HepG2 (cell line): ENCODE results near the gene NDUFB10. TPM values are rescaled to one million over a fixed set of nuclear protein-coding genes. Genes with fewer than 3 reads are reported as not detected.

ENCODE experiments used
- ARID2 ChIP-seq: sonication (generic); formaldehyde crosslinking; IDR thresholded peaks from 2 replicates; pipeline ENCODE4 v1.8.1; 2022; ENCODE audit warnings: mild to moderate bottlenecking, missing genetic modification reagents, borderline replicate concordance
- ATM ChIP-seq: fragments of 450-650 bp; IDR thresholded peaks from 2 replicates; pipeline ENCODE4 v1.7.1; 2017; ENCODE audit warnings: mild to moderate bottlenecking, borderline replicate concordance
- BRD4 ChIP-seq: sonication (generic); formaldehyde crosslinking; IDR thresholded peaks from 2 replicates; pipeline ENCODE4 v1.4.0; 2020; ENCODE audit warnings: missing genetic modification reagents
- DDIT3 ChIP-seq: sonication (generic); formaldehyde crosslinking; IDR thresholded peaks from 2 replicates; pipeline ENCODE4 v1.4.0; 2020; ENCODE audit warnings: mild to moderate bottlenecking, missing genetic modification reagents
- EP300 ChIP-seq, 3 experiments: sonication (generic) in 1 of 3; formaldehyde crosslinking in 1 of 3; IDR thresholded peaks; 2 replicates each; pipeline versions ENCODE4 v1.5.1 to v1.6.1; 2011 to 2020; ENCODE audit warnings: low read depth in 2 of 3, low read length in 2 of 3, borderline replicate concordance in 1 of 3, improper control_type of control experiment in 1 of 3, mild to moderate bottlenecking in 1 of 3, missing genetic modification reagents in 1 of 3, moderate library complexity in 1 of 3
- FOXO1 ChIP-seq: sonication (generic); formaldehyde crosslinking; IDR thresholded peaks from 2 replicates; pipeline ENCODE4 v1.4.0; 2020; ENCODE audit warnings: missing genetic modification reagents
- GMEB2 ChIP-seq: IDR thresholded peaks from 2 replicates; pipeline ENCODE4 v1.6.1; 2016; ENCODE audit warnings: missing biosample characterization, missing genetic modification reagents, low read depth
- HOXA5 ChIP-seq: sonication (generic); formaldehyde crosslinking; IDR thresholded peaks from 2 replicates; pipeline ENCODE4 v1.4.0; 2020; ENCODE audit warnings: missing genetic modification reagents
- KDM5A ChIP-seq: fragments of 200-600 bp; sonication (generic); IDR thresholded peaks from 2 replicates; pipeline ENCODE4 v1.7.0; 2018; ENCODE audit warnings: antibody characterized with exemption, mild to moderate bottlenecking, low read length, borderline replicate concordance
- KDM6A ChIP-seq: IDR thresholded peaks from 2 replicates; pipeline ENCODE4 v1.6.1; 2016; ENCODE audit warnings: low read depth
- RELA ChIP-seq: sonication (generic); formaldehyde crosslinking; IDR thresholded peaks from 2 replicates; pipeline ENCODE4 v1.4.0; 2020; ENCODE audit warnings: missing genetic modification reagents
- XBP1 ChIP-seq: sonication (generic); formaldehyde crosslinking; IDR thresholded peaks from 2 replicates; pipeline ENCODE4 v1.5.0; 2020; ENCODE audit warnings: missing genetic modification reagents
- XRCC5 ChIP-seq: fragments of 200-400 bp; formaldehyde crosslinking; optimal IDR thresholded peaks from 2 replicates; pipeline ENCODE3; 2017; ENCODE audit warnings: mild to moderate bottlenecking, low read length
- ZHX2 ChIP-seq, 2 experiments: sonication (generic) in 1 of 2; formaldehyde crosslinking in 1 of 2; IDR thresholded peaks; 2 replicates each; pipeline versions ENCODE4 v1.6.1 to v1.9.0; 2014 to 2022; ENCODE audit warnings: antibody characterized with exemption in 1 of 2, borderline replicate concordance in 1 of 2, inconsistent platforms in 1 of 2, low read depth in 1 of 2, missing genetic modification reagents in 1 of 2
- ZKSCAN1 ChIP-seq: fragments of 150-350 bp; IDR thresholded peaks from 2 replicates; pipeline ENCODE4 v1.6.1; 2014; ENCODE audit warnings: low read length
- ZNF230 ChIP-seq: sonication (generic); formaldehyde crosslinking; IDR thresholded peaks from 2 replicates; pipeline ENCODE4 v1.4.0; 2020; ENCODE audit warnings: mild to moderate bottlenecking, missing genetic modification reagents
- ZNF235 ChIP-seq: sonication (generic); formaldehyde crosslinking; IDR thresholded peaks from 2 replicates; pipeline ENCODE4 v1.8.1; 2023; ENCODE audit warnings: mild to moderate bottlenecking, missing genetic modification reagents, borderline replicate concordance
- ZNF253 ChIP-seq: sonication (generic); formaldehyde crosslinking; IDR thresholded peaks from 2 replicates; pipeline ENCODE4 v1.8.0; 2022; ENCODE audit warnings: mild to moderate bottlenecking, missing genetic modification reagents, borderline replicate concordance
- ZNF44 ChIP-seq: sonication (generic); formaldehyde crosslinking; IDR thresholded peaks from 2 replicates; pipeline ENCODE4 v1.5.1; 2020; ENCODE audit warnings: mild to moderate bottlenecking, missing genetic modification reagents
- polyA plus RNA-seq, 8 experiments: library from polyadenylated mRNA; depleted of rRNA in 3 of 8; stranded (reverse) in 7 of 8; unstranded in 1 of 8; fragments of >200 nt; fragmentation: Illumina TruSeq in 4 of 8; extraction: Trizol in 4 of 8; gene quantifications; 2 replicates each; pipeline versions ENCODE4 v1.2.1 to v1.2.3, GENCODE V29; 2011 to 2016; ENCODE audit warnings: low read depth in 4 of 8, missing spikeins in 1 of 8, mixed read lengths in 1 of 8; ENCODE audit not compliant: insufficient read depth in 1 of 8
- total RNA-seq, 5 experiments: library from RNA; depleted of rRNA; stranded (reverse); fragments of >200 nt; fragmentation: Illumina TruSeq; extraction: Trizol; gene quantifications; 2 replicates each; pipeline ENCODE4 v1.2.3, GENCODE V29; 2016; ENCODE audit warnings: low read depth in 1 of 5

The NDUFB10 gene
- total and polyA plus RNA-seq, 2 of the 13 experiments (the other 11 are each of a cell fraction or from before 2014, with no cell fraction given): 68.6 to 157 TPM

GRCh38 chr16:2009164-2009711 lies 49.9 kb downstream of the NDUFB10 start (continued):
- TF ChIP-seq ZNF253 (no peak), BRD4 (CRISPR knock-in tag) (0 out of 2 replicates have a peak, but pooled peaks have one; percentile 29), ZNF44 (no peak), GMEB2 (CRISPR knock-in tag) (no peak), KDM6A (no peak), XBP1 (CRISPR knock-in tag) (no peak), EP300 (IDR thresholded peaks at IDR 0.05; ENCODE audit: low read depth in 2 of 2, low read length in 2 of 2) (no peak), EP300 (CRISPR knock-in tag; IDR thresholded peaks at IDR 0.05; ENCODE audit: borderline replicate concordance) (no peak), HOXA5 (CRISPR knock-in tag) (no peak), ZNF235 (CRISPR knock-in tag) (no peak), KDM5A (0 out of 2 replicates have a peak, but pooled peaks have one; percentile 13), ATM (no peak), ZKSCAN1 (no peak), FOXO1 (CRISPR knock-in tag) (no peak), DDIT3 (CRISPR knock-in tag) (no peak), RELA (CRISPR knock-in tag) (no peak), ZHX2 (IDR thresholded peaks at IDR 0.05; ENCODE audit: low read depth) (no peak), ZHX2 (CRISPR knock-in tag; IDR thresholded peaks at IDR 0.05; ENCODE audit: borderline replicate concordance) (no peak), ARID2 (CRISPR knock-in tag) (no peak), ZNF230 (no peak), XRCC5 (no peak)
